Activated naive CD4-positive, alpha-beta T cell treated with anti-CD3 and anti-CD28 coated beads, Interleukin-2, amount 10 ng/mL, durations not matched to agents 7 days and 5 days (primary cell): ENCODE results near the gene UBN1.
A peak's percentile ranks its signal among the peaks of the same experiment; 100 is the strongest.

Experiments
- CTCF ChIA-PET: fragments of 350-600 bp; sonication (Branson Sonifier 250); formaldehyde crosslinking; loops from one replicate; lab custom pipeline; 2021; ENCODE audit warnings: antibody characterized with exemption; lab: Charles Lee
- DNase-seq: peaks from one replicate; pipeline ENCODE4 v3.0.0-alpha.2; 2020
- H3K27ac Mint-ChIP-seq: one replicate; pipeline ENCODE4 v1.8.0; 2021; ENCODE audit warnings: mild to moderate bottlenecking, moderate library complexity, mixed read lengths
- H3K27me3 Mint-ChIP-seq: one replicate; pipeline ENCODE4 v1.8.0; 2021; ENCODE audit warnings: mild to moderate bottlenecking, mixed read lengths
- H3K36me3 Mint-ChIP-seq: one replicate; pipeline ENCODE4 v1.8.0; 2021; ENCODE audit warnings: mixed read lengths
- H3K4me1 Mint-ChIP-seq: one replicate; pipeline ENCODE4 v1.8.0; 2021; ENCODE audit warnings: mixed read lengths
- H3K4me3 Mint-ChIP-seq: one replicate; pipeline ENCODE4 v1.8.0; 2021; ENCODE audit warnings: mild to moderate bottlenecking, moderate library complexity, mixed read lengths
- H3K9me3 Mint-ChIP-seq: one replicate; pipeline ENCODE4 v1.8.0; 2021; ENCODE audit warnings: mixed read lengths

UBN1 gene

GRCh38 chr16:4846901-4847773 lies at the start of gene UBN1, which contains the start of gene GLYR1:
TSS of gene UBN1 (plus strand) at chr16:4847481. CDS start at chr16:4852918, 5,437 bp downstream.
TSS of gene GLYR1 (minus strand) at chr16:4847288. CDS start at chr16:4847265, 23 bp downstream.
- H3K27ac Mint-ChIP-seq, result peak within 1 kb of the TSS; percentile 95
- H3K27me3 Mint-ChIP-seq, result no peaks in the 10 kb centered on the region
- H3K9me3 Mint-ChIP-seq, result no peaks in the 10 kb centered on the region
- H3K4me3 Mint-ChIP-seq, result peak within 1 kb of the TSS; percentile 90
- DNase-seq, result peak; percentile 100
- CTCF ChIA-PET, result no interaction called here
- H3K36me3 Mint-ChIP-seq, result peaks cover 32% of the 10 kb centered on the region
- H3K4me1 Mint-ChIP-seq, result peaks cover 56% of the 10 kb centered on the region

GRCh38 chr16:4797805-4798252 lies 49.5 kb upstream of the UBN1 start:
- Mint-ChIP-seq H3K36me3 (no peaks in the 10 kb centered on the region), H3K4me1 (peaks cover 15% of the 10 kb centered on the region), H3K4me3 (no peak overlapping the region), H3K9me3 (no peaks in the 10 kb centered on the region), H3K27me3 (no peaks in the 10 kb centered on the region), H3K27ac (no peak overlapping the region)
- DNase-seq, result no peak
- CTCF ChIA-PET, result no interaction called here

- CTCF ChIA-PET, result no interaction called here
- Mint-ChIP-seq H3K27me3 (no peaks in the 10 kb centered on the region), H3K4me1 (peaks cover 22% of the 10 kb centered on the region), H3K4me3 (no peak overlapping the region), H3K36me3 (no peaks in the 10 kb centered on the region), H3K9me3 (no peaks in the 10 kb centered on the region), H3K27ac (no peak overlapping the region)
- DNase-seq, result no peak
Measured at GRCh38 chr16:4798456-4798855, 48.8 kb upstream of the UBN1 start.

GRCh38 chr16:4799171-4799855 lies 48.0 kb upstream of the UBN1 start:
- CTCF ChIA-PET, result interaction anchor here (1.0 kb wide), 1 partner anchor 20 kb away, joined by 3 read pairs; no protein-coding TSS in a partner anchor
- Mint-ChIP-seq H3K4me3 (no peak overlapping the region), H3K36me3 (peaks cover 2% of the 10 kb centered on the region), H3K27ac (no peak overlapping the region), H3K9me3 (no peaks in the 10 kb centered on the region), H3K27me3 (no peaks in the 10 kb centered on the region), H3K4me1 (peaks cover 27% of the 10 kb centered on the region)
- no peak for DNase-seq

GRCh38 chr16:4800290-4801041 lies 46.8 kb upstream of the UBN1 start:
- CTCF ChIA-PET, result interaction anchor here (1.0 kb wide), 1 partner anchor 19 kb away, joined by 3 read pairs; no protein-coding TSS in a partner anchor
- Mint-ChIP-seq H3K9me3 (no peaks in the 10 kb centered on the region), H3K27me3 (no peaks in the 10 kb centered on the region), H3K4me3 (peak overlapping the region; percentile 39), H3K4me1 (peaks cover 27% of the 10 kb centered on the region), H3K27ac (peak overlapping the region; percentile 74), H3K36me3 (peaks cover 11% of the 10 kb centered on the region)
- peak; percentile 38 for DNase-seq

GRCh38 chr16:4801051-4801961 lies 46.0 kb upstream of the UBN1 start:
- H3K36me3 Mint-ChIP-seq, result peaks cover 14% of the 10 kb centered on the region
- H3K9me3 Mint-ChIP-seq, result no peaks in the 10 kb centered on the region
- peak overlapping the region; percentile 89 for H3K27ac Mint-ChIP-seq
- peaks cover 27% of the 10 kb centered on the region for H3K4me1 Mint-ChIP-seq
- no peaks in the 10 kb centered on the region for H3K27me3 Mint-ChIP-seq
- CTCF ChIA-PET, result no interaction called here
- peak overlapping the region; percentile 83 for H3K4me3 Mint-ChIP-seq
- no peak for DNase-seq

GRCh38 chr16:4801962-4802658 lies 45.2 kb upstream of the UBN1 start, which contains the start of gene ROGDI:
TSS of gene ROGDI (minus strand) at chr16:4802633. CDS start at chr16:4802571, 62 bp downstream.
- no peaks in the 10 kb centered on the region for H3K9me3 Mint-ChIP-seq

GRCh38 chr16:4802659-4803287 lies 44.5 kb upstream of the UBN1 start:
- Mint-ChIP-seq H3K4me1 (peaks cover 27% of the 10 kb centered on the region), H3K27ac (peak overlapping the region; percentile 79), H3K27me3 (no peaks in the 10 kb centered on the region), H3K36me3 (peaks cover 23% of the 10 kb centered on the region), H3K9me3 (no peaks in the 10 kb centered on the region), H3K4me3 (peak overlapping the region; percentile 83)
- CTCF ChIA-PET, result interaction anchor here (0.5 to 1.3 kb wide), 2 partner anchors 45 to 153 kb away, joined by 3 to 4 read pairs; no protein-coding TSS in a partner anchor
- peak; percentile 93 for DNase-seq

More at GRCh38 chr16:4801962-4802658, 45.2 kb upstream of the UBN1 start, which contains the start of gene ROGDI:
- no peaks in the 10 kb centered on the region for H3K27me3 Mint-ChIP-seq
- peak within 1 kb of the TSS; percentile 83 for H3K4me3 Mint-ChIP-seq
- H3K4me1 Mint-ChIP-seq, result peaks cover 27% of the 10 kb centered on the region
- peak within 1 kb of the TSS; percentile 89 for H3K27ac Mint-ChIP-seq
- CTCF ChIA-PET, result interaction anchor here (1.3 kb wide), 1 partner anchor 152 kb away, joined by 3 read pairs; no protein-coding TSS in a partner anchor
- peaks cover 17% of the 10 kb centered on the region for H3K36me3 Mint-ChIP-seq
- DNase-seq, result peak; percentile 92

GRCh38 chr16:4803401-4803844 lies 43.9 kb upstream of the UBN1 start:
- H3K36me3 Mint-ChIP-seq, result peaks cover 23% of the 10 kb centered on the region
- H3K4me3 Mint-ChIP-seq, result peak overlapping the region; percentile 83
- no peaks in the 10 kb centered on the region for H3K9me3 Mint-ChIP-seq
- no peaks in the 10 kb centered on the region for H3K27me3 Mint-ChIP-seq
- CTCF ChIA-PET, result interaction anchor here (0.5 to 1.3 kb wide), 2 partner anchors 46 to 153 kb away, joined by 3 to 4 read pairs; no protein-coding TSS in a partner anchor
- H3K4me1 Mint-ChIP-seq, result peaks cover 27% of the 10 kb centered on the region
- no peak for DNase-seq
- peak overlapping the region; percentile 79 for H3K27ac Mint-ChIP-seq

- Mint-ChIP-seq H3K9me3 (no peaks in the 10 kb centered on the region), H3K27ac (peak overlapping the region; percentile 63), H3K4me3 (peak overlapping the region; percentile 48), H3K4me1 (peaks cover 27% of the 10 kb centered on the region), H3K36me3 (peaks cover 25% of the 10 kb centered on the region), H3K27me3 (no peaks in the 10 kb centered on the region)
- CTCF ChIA-PET, result no interaction called here
- DNase-seq, result no peak
Measured at GRCh38 chr16:4803898-4804762, 43.2 kb upstream of the UBN1 start.

GRCh38 chr16:4805231-4805630 lies 42.0 kb upstream of the UBN1 start:
- Mint-ChIP-seq H3K27me3 (no peaks in the 10 kb centered on the region), H3K27ac (no peak overlapping the region), H3K9me3 (no peaks in the 10 kb centered on the region), H3K4me3 (no peak overlapping the region), H3K36me3 (peaks cover 25% of the 10 kb centered on the region), H3K4me1 (peaks cover 27% of the 10 kb centered on the region)
- CTCF ChIA-PET, result no interaction called here
- DNase-seq, result no peak
